Astrocyte (in vitro differentiated cells and primary cell): Measurements from ENCODE around the gene DPEP1. TPM values are rescaled to one million over a fixed set of nuclear protein-coding genes. Genes with fewer than 3 reads are reported as not detected.

Source experiments
- DNase-seq: peaks from one replicate; pipeline ENCODE4 v3.0.0-alpha.2; 2010; ENCODE audit warnings: low read depth
- FAIRE-seq: peaks from 2 replicates; lab custom pipeline; 2011; peaks lifted over from hg19 to GRCh38; lab: Jason Lieb, UNC
- H2AFZ ChIP-seq: 2 replicates; pipeline ENCODE4 v1.6.0; 2012; ENCODE audit warnings: low read depth, low read length, inconsistent platforms
- H3K27ac ChIP-seq: 2 replicates; pipeline ENCODE4 v1.5.1; 2011; ENCODE audit warnings: low read depth, low read length, inconsistent platforms
- H3K27me3 ChIP-seq: 2 replicates; pipeline ENCODE4 v1.6.0; 2011; ENCODE audit warnings: low read length, inconsistent platforms; ENCODE audit not compliant: insufficient read depth
- H3K36me3 ChIP-seq: 2 replicates; pipeline ENCODE4 v1.5.1; 2011; ENCODE audit warnings: low read length, inconsistent platforms; ENCODE audit not compliant: insufficient read depth
- H3K4me1 ChIP-seq: 2 replicates; pipeline ENCODE4 v1.5.1; 2011; ENCODE audit warnings: low read length, inconsistent platforms; ENCODE audit not compliant: insufficient read depth
- H3K4me2 ChIP-seq: 2 replicates; pipeline ENCODE4 v1.6.0; 2012; ENCODE audit warnings: low read length, inconsistent platforms
- H3K4me3 ChIP-seq: 2 replicates; pipeline ENCODE4 v1.5.1; 2011; ENCODE audit warnings: low read depth, mild to moderate bottlenecking, low read length, inconsistent platforms; ENCODE audit not compliant: insufficient read depth
- H3K79me2 ChIP-seq: 2 replicates; pipeline ENCODE4 v1.6.0; 2012; ENCODE audit warnings: mild to moderate bottlenecking, low read length, inconsistent platforms; ENCODE audit not compliant: insufficient read depth
- H3K9ac ChIP-seq: 2 replicates; pipeline ENCODE4 v1.6.0; 2012; ENCODE audit warnings: mild to moderate bottlenecking, low read length, inconsistent platforms
- H3K9me3 ChIP-seq: 2 replicates; pipeline ENCODE4 v1.5.1; 2012; ENCODE audit warnings: low read depth, mild to moderate bottlenecking, low read length, inconsistent platforms; ENCODE audit not compliant: insufficient read depth
- H4K20me1 ChIP-seq: 2 replicates; pipeline ENCODE4 v1.6.0; 2012; ENCODE audit warnings: low read length, inconsistent platforms; ENCODE audit not compliant: insufficient read depth
- H3K27ac Mint-ChIP-seq: one replicate; pipeline ENCODE4 v1.8.0; 2021; ENCODE audit warnings: mild to moderate bottlenecking, mixed read lengths; ENCODE audit not compliant: unreplicated experiment
- H3K27me3 Mint-ChIP-seq: one replicate; pipeline ENCODE4 v1.8.0; 2021; ENCODE audit warnings: low read depth, mixed read lengths; ENCODE audit not compliant: unreplicated experiment
- H3K36me3 Mint-ChIP-seq: one replicate; pipeline ENCODE4 v1.8.0; 2021; ENCODE audit warnings: low read depth, mixed read lengths; ENCODE audit not compliant: unreplicated experiment
- H3K4me1 Mint-ChIP-seq: one replicate; pipeline ENCODE4 v1.8.0; 2021; ENCODE audit warnings: low read depth, mixed read lengths; ENCODE audit not compliant: unreplicated experiment
- H3K4me3 Mint-ChIP-seq: one replicate; pipeline ENCODE4 v1.8.0; 2021; ENCODE audit warnings: mild to moderate bottlenecking, moderate library complexity, mixed read lengths; ENCODE audit not compliant: unreplicated experiment
- H3K9me3 Mint-ChIP-seq: one replicate; pipeline ENCODE4 v1.8.0; 2021; ENCODE audit warnings: mild to moderate bottlenecking, mixed read lengths; ENCODE audit not compliant: unreplicated experiment
- EZH2 ChIP-seq: IDR thresholded peaks from 2 replicates; pipeline ENCODE4 v1.6.1; 2012; ENCODE audit warnings: mild to moderate bottlenecking, low read length, inconsistent platforms; ENCODE audit not compliant: insufficient read depth
- total RNA-seq: library from RNA; stranded (reverse); gene quantifications from 2 replicates; pipeline ENCODE4 v1.2.1, GENCODE V29; 2021
- TF ChIP-seq, protein P1 (sequence below): IDR thresholded peaks from 2 replicates; pipeline ENCODE4 v1.5.1; 2011; ENCODE audit warnings: low read depth, mild to moderate bottlenecking, inconsistent platforms, low read length, moderate library complexity; ENCODE audit not compliant: insufficient read depth

The DPEP1 gene
- total RNA-seq, 1 donor from 2014 or later: 0.11 TPM

DNA sequence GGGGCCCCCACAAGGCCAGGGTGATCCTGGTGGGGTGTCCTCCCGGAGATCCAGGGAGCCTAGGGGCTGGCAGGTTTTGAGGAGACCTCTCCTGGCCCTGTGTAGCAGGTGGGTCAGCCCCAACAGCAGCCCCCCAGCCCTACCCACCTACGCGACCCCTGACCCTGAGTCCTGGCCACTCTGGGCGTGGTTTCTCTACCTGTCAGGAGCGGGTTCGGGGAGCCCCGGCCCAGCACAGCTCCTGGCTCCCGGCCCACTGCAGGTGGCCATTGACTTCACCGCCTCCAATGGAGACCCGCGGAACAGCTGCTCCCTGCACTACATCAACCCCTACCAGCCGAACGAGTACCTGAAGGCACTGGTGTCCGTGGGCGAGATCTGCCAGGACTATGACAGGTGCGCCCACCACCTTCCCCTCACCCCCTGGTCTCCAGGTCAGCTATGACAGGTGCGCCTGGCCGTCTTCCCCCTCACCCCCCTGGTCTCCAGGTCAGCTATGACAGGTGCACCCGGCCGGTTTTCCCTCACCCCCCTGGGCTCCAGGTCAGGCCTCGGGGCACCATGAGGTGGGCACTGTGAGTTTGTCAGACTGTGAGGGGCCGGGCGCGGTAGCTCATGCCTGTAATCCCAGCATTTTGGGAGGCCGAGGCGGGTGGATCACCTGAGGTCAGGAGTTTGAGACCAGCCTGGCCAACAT is 24.9 kb upstream of the DPEP1 start:
- H4K20me1 ChIP-seq: no peaks in the 10 kb centered on the region
- FAIRE-seq: no peak
- Mint-ChIP-seq H3K9me3 (no peaks in the 10 kb centered on the region), H3K27me3 (no peaks in the 10 kb centered on the region), H3K27ac (no peak overlapping the region), H3K4me3 (no peak overlapping the region), H3K4me1 (no peaks in the 10 kb centered on the region), H3K36me3 (no peaks in the 10 kb centered on the region)
- no peaks in the 10 kb centered on the region for H3K27me3 ChIP-seq
- H3K4me2 ChIP-seq: no peak overlapping the region
- DNase-seq: no peak
- H3K36me3 ChIP-seq: no peaks in the 10 kb centered on the region
- no peak overlapping the region for H2AFZ ChIP-seq
- H3K79me2 ChIP-seq: no peaks in the 10 kb centered on the region
- no peak for TF ChIP-seq EZH2
- TF ChIP-seq, protein P1, sequence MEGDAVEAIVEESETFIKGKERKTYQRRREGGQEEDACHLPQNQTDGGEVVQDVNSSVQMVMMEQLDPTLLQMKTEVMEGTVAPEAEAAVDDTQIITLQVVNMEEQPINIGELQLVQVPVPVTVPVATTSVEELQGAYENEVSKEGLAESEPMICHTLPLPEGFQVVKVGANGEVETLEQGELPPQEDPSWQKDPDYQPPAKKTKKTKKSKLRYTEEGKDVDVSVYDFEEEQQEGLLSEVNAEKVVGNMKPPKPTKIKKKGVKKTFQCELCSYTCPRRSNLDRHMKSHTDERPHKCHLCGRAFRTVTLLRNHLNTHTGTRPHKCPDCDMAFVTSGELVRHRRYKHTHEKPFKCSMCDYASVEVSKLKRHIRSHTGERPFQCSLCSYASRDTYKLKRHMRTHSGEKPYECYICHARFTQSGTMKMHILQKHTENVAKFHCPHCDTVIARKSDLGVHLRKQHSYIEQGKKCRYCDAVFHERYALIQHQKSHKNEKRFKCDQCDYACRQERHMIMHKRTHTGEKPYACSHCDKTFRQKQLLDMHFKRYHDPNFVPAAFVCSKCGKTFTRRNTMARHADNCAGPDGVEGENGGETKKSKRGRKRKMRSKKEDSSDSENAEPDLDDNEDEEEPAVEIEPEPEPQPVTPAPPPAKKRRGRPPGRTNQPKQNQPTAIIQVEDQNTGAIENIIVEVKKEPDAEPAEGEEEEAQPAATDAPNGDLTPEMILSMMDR: no peak
- no peaks in the 10 kb centered on the region for H3K4me1 ChIP-seq
- H3K4me3 ChIP-seq: no peak overlapping the region
- no peak overlapping the region for H3K9ac ChIP-seq
- no peak overlapping the region for H3K27ac ChIP-seq
- H3K9me3 ChIP-seq: no peaks in the 10 kb centered on the region

DNA sequence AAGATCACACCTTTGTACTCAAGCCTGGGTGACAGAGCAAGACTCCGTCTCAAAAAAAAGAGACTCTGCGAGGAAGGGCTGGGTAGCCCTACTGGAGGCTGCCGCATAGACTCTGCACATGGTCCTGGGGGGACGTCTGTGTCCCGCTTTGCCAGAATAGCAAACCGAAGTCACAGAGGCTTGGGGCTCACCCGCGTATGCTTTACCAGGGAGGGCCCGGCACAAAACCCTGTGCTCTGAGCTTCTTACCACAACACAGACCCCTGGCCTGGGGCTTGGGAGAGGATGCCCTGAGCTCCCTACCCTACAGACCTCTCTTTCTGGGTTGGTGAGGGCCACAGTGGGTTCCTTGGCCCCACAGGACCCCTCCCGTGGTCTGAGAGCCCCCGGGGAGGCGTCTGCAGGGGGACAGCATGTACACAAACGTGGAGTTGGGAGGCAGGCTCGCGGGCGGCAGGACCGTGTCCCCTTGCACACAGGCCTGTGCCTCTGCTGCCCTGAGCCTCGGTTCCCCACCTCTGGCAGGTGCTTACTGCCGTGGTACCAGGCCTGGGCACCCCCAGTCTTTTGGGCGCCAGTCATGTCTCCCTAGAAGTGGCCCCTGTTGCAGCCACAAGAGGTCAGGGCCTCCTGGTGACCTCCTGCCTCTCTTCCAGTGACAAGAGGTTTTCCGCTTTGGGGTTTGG is 24.1 kb upstream of the DPEP1 start:
- Histone ChIP-seq H3K4me2 (no peak overlapping the region), H3K27me3 (no peaks in the 10 kb centered on the region), H3K4me3 (no peak overlapping the region), H3K79me2 (no peaks in the 10 kb centered on the region), H2AFZ (no peak overlapping the region), H4K20me1 (no peaks in the 10 kb centered on the region), H3K27ac (no peak overlapping the region), H3K9ac (no peak overlapping the region), H3K36me3 (no peaks in the 10 kb centered on the region), H3K9me3 (no peaks in the 10 kb centered on the region), H3K4me1 (no peaks in the 10 kb centered on the region)
- H3K4me1 Mint-ChIP-seq: no peaks in the 10 kb centered on the region
- DNase-seq (no peak), FAIRE-seq (no peak)
- no peak overlapping the region for H3K27ac Mint-ChIP-seq
- no peaks in the 10 kb centered on the region for H3K36me3 Mint-ChIP-seq
- H3K9me3 Mint-ChIP-seq: no peaks in the 10 kb centered on the region
- TF ChIP-seq, protein P1: no peak
- no peak for TF ChIP-seq EZH2
- H3K27me3 Mint-ChIP-seq: no peaks in the 10 kb centered on the region
- H3K4me3 Mint-ChIP-seq: no peak overlapping the region

DNA sequence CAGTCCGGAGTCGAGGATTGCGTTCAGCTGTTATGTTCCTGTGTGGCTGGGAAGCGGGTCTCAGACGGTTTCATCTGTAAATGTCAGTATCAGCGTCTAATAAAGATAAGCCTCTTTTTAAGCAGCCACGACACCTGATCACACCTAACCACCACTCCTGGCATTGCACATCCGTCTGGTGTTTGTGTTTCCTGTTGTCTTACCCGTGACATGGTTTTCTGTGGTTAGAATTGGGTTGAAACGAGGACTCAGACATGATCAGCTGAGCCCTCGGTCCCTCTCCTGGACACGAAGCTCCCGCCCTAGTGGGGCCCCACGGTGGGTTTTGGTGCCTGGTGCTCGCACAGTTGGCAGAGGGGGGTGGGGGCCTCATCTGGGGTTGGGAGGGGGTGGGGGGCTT is 19.6 kb upstream of the DPEP1 start:
- Mint-ChIP-seq H3K27me3 (no peaks in the 10 kb centered on the region), H3K27ac (no peak overlapping the region), H3K4me1 (no peaks in the 10 kb centered on the region), H3K9me3 (no peaks in the 10 kb centered on the region), H3K4me3 (no peak overlapping the region), H3K36me3 (no peaks in the 10 kb centered on the region)
- H2AFZ ChIP-seq: no peak overlapping the region
- H3K4me3 ChIP-seq: no peak overlapping the region
- no peak overlapping the region for H3K27ac ChIP-seq
- H3K9ac ChIP-seq: no peak overlapping the region
- DNase-seq (no peak), FAIRE-seq (no peak)
- TF ChIP-seq, protein P1: no peak
- TF ChIP-seq EZH2: no peak
- H3K36me3 ChIP-seq: no peaks in the 10 kb centered on the region
- no peak overlapping the region for H3K4me2 ChIP-seq
- H3K4me1 ChIP-seq: no peaks in the 10 kb centered on the region
- H3K27me3 ChIP-seq: no peaks in the 10 kb centered on the region
- H3K9me3 ChIP-seq: no peaks in the 10 kb centered on the region
- no peaks in the 10 kb centered on the region for H4K20me1 ChIP-seq
- H3K79me2 ChIP-seq: no peaks in the 10 kb centered on the region
